H1 (cell line): ENCODE measurements around the gene ASIC5. TPM values are rescaled to one million over a fixed set of nuclear protein-coding genes. Genes with fewer than 3 reads are reported as not detected.

ENCODE experiments used
- EGR1 ChIP-seq: IDR thresholded peaks from 2 replicates; pipeline ENCODE4 v1.6.1; 2011; ENCODE audit warnings: low read depth, low read length, borderline replicate concordance
- EP300 ChIP-seq, 2 experiments: IDR thresholded peaks; 1 replicate in 1 of 2; 2 replicates in 1 of 2; pipeline ENCODE4 v1.6.1; 2011 to 2012; ENCODE audit warnings: low read depth in 2 of 2, low read length in 2 of 2, mild to moderate bottlenecking in 2 of 2, borderline replicate concordance in 1 of 2, inconsistent platforms in 1 of 2, moderate library complexity in 1 of 2
- HDAC2 ChIP-seq, 2 experiments: fragments of 300-600 bp in 1 of 2; sonication (generic) in 1 of 2; IDR thresholded peaks; 2 replicates each; pipeline ENCODE4 v1.6.1; 2011 to 2012; ENCODE audit warnings: low read depth in 2 of 2, low read length in 2 of 2, mild to moderate bottlenecking in 2 of 2, moderate library complexity in 2 of 2, borderline replicate concordance in 1 of 2, inconsistent platforms in 1 of 2
- JUN ChIP-seq: IDR thresholded peaks from 2 replicates; pipeline ENCODE4 v1.6.1; 2011; ENCODE audit warnings: low read depth, mild to moderate bottlenecking, improper control_type of control experiment, low read length
- JUND ChIP-seq: IDR thresholded peaks from 2 replicates; pipeline ENCODE4 v1.6.1; 2011; ENCODE audit warnings: mild to moderate bottlenecking, improper control_type of control experiment, low read length
- KDM4A ChIP-seq: IDR thresholded peaks from one replicate; pipeline ENCODE4 v1.7.1; 2012; ENCODE audit warnings: low read depth, mild to moderate bottlenecking, moderate library complexity, low read length, inconsistent platforms; ENCODE audit not compliant: severe bottlenecking
- SIX5 ChIP-seq: IDR thresholded peaks from 2 replicates; pipeline ENCODE4 v1.6.1; 2011; ENCODE audit warnings: mild to moderate bottlenecking, low read depth, low read length
- TAF7 ChIP-seq: optimal IDR thresholded peaks from 2 replicates; pipeline ENCODE3; 2011; ENCODE audit warnings: low read depth, mild to moderate bottlenecking, inconsistent platforms, low read length, moderate library complexity, borderline replicate concordance
- polyA plus RNA-seq, 7 experiments: library from polyadenylated mRNA; depleted of rRNA in 3 of 7; stranded (reverse) in 5 of 7; unstranded in 2 of 7; fragments of >200 nt in 5 of 7; fragments of 200-250 nt in 2 of 7; gene quantifications; 1 replicate in 5 of 7; 2 replicates in 1 of 7; 4 replicates in 1 of 7; pipeline versions ENCODE4 v1.2.1 to v1.2.3, GENCODE V29; 2011 to 2013; ENCODE audit warnings: missing spikeins in 2 of 7, mixed read lengths in 2 of 7
- total RNA-seq: library from RNA; stranded (reverse); fragmentation: NEBNext Ultra II Directional; extraction: Animal tissue kit (Norgen Biotek cat#: 25700); gene quantifications from 2 replicates; pipeline ENCODE4 v1.2.1, GENCODE V29; 2021

ASIC5 gene
- total and polyA plus RNA-seq, 2 of the 8 experiments (the other 6 are each of a cell fraction or from before 2014, with no cell fraction given): not detected

DNA sequence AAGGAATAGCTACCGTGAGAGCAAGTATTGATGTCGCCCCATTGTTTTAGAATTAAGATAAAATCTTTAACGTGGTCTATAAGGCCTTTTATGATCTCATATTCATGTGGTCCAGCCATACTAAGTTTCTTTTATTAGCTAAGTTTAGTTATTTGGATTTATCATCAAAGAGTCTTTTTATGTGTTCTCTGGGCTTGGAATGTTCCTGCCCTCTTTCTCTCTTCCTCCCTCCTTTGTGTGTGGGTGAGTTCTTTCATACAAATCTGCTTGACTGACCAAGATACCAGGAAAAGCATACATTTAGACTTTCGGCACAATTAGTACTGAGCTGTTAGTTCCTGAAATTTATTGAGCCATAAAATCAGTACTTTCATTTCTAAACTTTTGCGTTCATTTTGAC, 48.7 kb upstream of the ASIC5 start (continued):
- TF ChIP-seq HDAC2 (IDR thresholded peaks at IDR 0.05; ENCODE audit: borderline replicate concordance in 1 of 2, low read depth in 2 of 2, low read length in 2 of 2) (no peak), TAF7 (no peak), KDM4A (no peak), EGR1 (no peak), JUN (no peak), SIX5 (no peak), EP300 (IDR thresholded peaks at IDR 0.05; ENCODE audit: borderline replicate concordance in 1 of 2, low read depth in 2 of 2, low read length in 2 of 2) (no peak), JUND (no peak)
- TF ChIP-seq, all 59 proteins: peak for 0
